H1 (cell line): ENCODE results near the gene DKKL1. TPM values are rescaled to one million over a fixed set of nuclear protein-coding genes. Genes with fewer than 3 reads are reported as not detected.

Experiments
- BRCA1 ChIP-seq: IDR thresholded peaks from 2 replicates; pipeline ENCODE4 v1.6.1; 2012; ENCODE audit warnings: low read depth, low read length, improper control_type of control experiment
- CBX5 ChIP-seq: fragments of 300-800, 300-1000 bp; sonication (generic); IDR thresholded peaks from 2 replicates; pipeline ENCODE4 v1.7.1; 2016; ENCODE audit warnings: antibody characterized with exemption, low read length, low read depth
- CBX8 ChIP-seq: fragments of 300-800, 300-1000 bp; sonication (generic); IDR thresholded peaks from 2 replicates; pipeline ENCODE4 v1.7.1; 2016; ENCODE audit warnings: low read depth, low read length, borderline replicate concordance
- CHD2 ChIP-seq: IDR thresholded peaks from 2 replicates; pipeline ENCODE4 v1.6.1; 2012; ENCODE audit warnings: low read length, improper control_type of control experiment
- JUND ChIP-seq: IDR thresholded peaks from 2 replicates; pipeline ENCODE4 v1.6.1; 2011; ENCODE audit warnings: mild to moderate bottlenecking, improper control_type of control experiment, low read length
- NANOG ChIP-seq: IDR thresholded peaks from 2 replicates; pipeline ENCODE4 v1.6.1; 2011; ENCODE audit warnings: low read length, low read depth, mild to moderate bottlenecking, inconsistent platforms; ENCODE audit not compliant: insufficient read depth, poor library complexity, severe bottlenecking
- NRF1 ChIP-seq: IDR thresholded peaks from 2 replicates; pipeline ENCODE4 v1.6.1; 2011; ENCODE audit warnings: mild to moderate bottlenecking, low read depth, low read length, improper control_type of control experiment
- RAD21 ChIP-seq, 2 experiments: IDR thresholded peaks in 1 of 2; conservative IDR thresholded peaks in 1 of 2; 2 replicates each; pipeline ENCODE4 v1.6.1; 2011; ENCODE audit warnings: low read depth in 2 of 2, low read length in 2 of 2, improper control_type of control experiment in 1 of 2, inconsistent platforms in 1 of 2, mild to moderate bottlenecking in 1 of 2, moderate library complexity in 1 of 2
- SAP30 ChIP-seq: fragments of 300-600 bp; sonication (generic); IDR thresholded peaks from 2 replicates; pipeline ENCODE4 v1.7.1; 2012; ENCODE audit warnings: low read length, moderate library complexity, mild to moderate bottlenecking, inconsistent platforms; ENCODE audit not compliant: insufficient read depth, insufficient replicate concordance
- polyA plus RNA-seq, 7 experiments: library from polyadenylated mRNA; depleted of rRNA in 3 of 7; stranded (reverse) in 5 of 7; unstranded in 2 of 7; fragments of >200 nt in 5 of 7; fragments of 200-250 nt in 2 of 7; gene quantifications; 1 replicate in 5 of 7; 2 replicates in 1 of 7; 4 replicates in 1 of 7; pipeline versions ENCODE4 v1.2.1 to v1.2.3, GENCODE V29; 2011 to 2013; ENCODE audit warnings: missing spikeins in 2 of 7, mixed read lengths in 2 of 7
- total RNA-seq: library from RNA; stranded (reverse); fragmentation: NEBNext Ultra II Directional; extraction: Animal tissue kit (Norgen Biotek cat#: 25700); gene quantifications from 2 replicates; pipeline ENCODE4 v1.2.1, GENCODE V29; 2021

The DKKL1 gene
- total and polyA plus RNA-seq, 2 of the 8 experiments (the other 6 are each of a cell fraction or from before 2014, with no cell fraction given) = 2.6 to 6.8 TPM

DNA sequence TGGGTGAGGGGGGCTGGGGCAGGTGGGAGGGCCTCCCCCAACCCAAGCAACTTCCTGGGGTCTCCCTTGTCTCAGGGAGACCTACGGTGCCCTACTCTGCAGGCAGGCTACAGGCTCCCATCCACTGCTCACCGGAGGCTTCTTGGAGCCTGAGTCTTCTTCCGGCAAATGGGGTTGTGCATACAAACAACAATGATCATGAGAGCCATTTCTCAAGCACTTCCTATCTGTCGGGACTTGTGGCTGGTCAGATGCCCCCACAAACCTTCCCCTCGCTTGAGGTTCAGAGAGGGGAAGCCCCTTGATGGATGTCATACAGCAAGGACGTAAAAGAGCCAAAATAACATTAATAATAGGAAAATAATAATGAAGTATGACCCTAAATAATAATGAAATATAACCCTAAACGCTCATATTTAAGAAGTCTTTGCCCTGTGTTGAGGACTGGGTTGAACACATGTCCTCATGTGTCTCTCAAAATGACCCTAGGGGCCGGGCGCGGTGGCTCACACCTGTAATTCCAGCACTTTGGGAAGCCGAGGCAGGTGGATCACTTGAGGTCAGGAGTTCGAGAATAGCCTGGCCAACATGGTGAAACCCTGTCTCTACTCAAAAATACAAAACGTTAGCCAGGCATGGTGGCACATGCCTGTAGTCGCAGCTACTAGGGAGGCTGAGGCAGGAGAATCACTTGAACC, 27.7 kb upstream of the DKKL1 start (continued):
- TF ChIP-seq CHD2 = no peak
- TF ChIP-seq JUND = no peak
- TF ChIP-seq NRF1 = no peak
- TF ChIP-seq CBX5 = no peak
- TF ChIP-seq BRCA1 = no peak
- no peak for TF ChIP-seq SAP30
- no peak for TF ChIP-seq CBX8
- no peak for TF ChIP-seq NANOG
- no peak for TF ChIP-seq RAD21 (IDR thresholded peaks at IDR 0.05 in 1 of 2, conservative IDR thresholded peaks at IDR 0.05 in 1 of 2; ENCODE audit: low read depth in 2 of 2, low read length in 2 of 2)
